Calu3 (cell line): ENCODE data around the gene TMEM222. TPM values are rescaled to one million over a fixed set of nuclear protein-coding genes. Genes with fewer than 3 reads are reported as not detected.

Source experiments
- BruUV-seq: library from RNA; stranded (reverse); fragments of 400-500 nt; replicated peaks from 2 replicates; lab custom pipeline; 2021; lab: Mats Ljungman, UMichigan
- CTCF ChIA-PET: fragments of 300-600 bp; sonication (Branson Sonifier 250); formaldehyde crosslinking; loops from one replicate; lab custom pipeline; 2022; ENCODE audit warnings: antibody characterized with exemption; lab: Charles Lee
- DNase-seq: peaks from one replicate; pipeline ENCODE4 v3.0.0; 2022
- H3K27ac Mint-ChIP-seq: one replicate; pipeline ENCODE4 v1.8.0; 2022; ENCODE audit warnings: mixed read lengths; ENCODE audit not compliant: unreplicated experiment
- H3K27me3 Mint-ChIP-seq: one replicate; pipeline ENCODE4 v1.8.0; 2022; ENCODE audit warnings: mixed read lengths; ENCODE audit not compliant: unreplicated experiment
- H3K36me3 Mint-ChIP-seq: one replicate; pipeline ENCODE4 v1.8.0; 2022; ENCODE audit warnings: mild to moderate bottlenecking, moderate library complexity, mixed read lengths; ENCODE audit not compliant: insufficient read depth, unreplicated experiment
- H3K4me1 Mint-ChIP-seq: one replicate; pipeline ENCODE4 v1.8.0; 2022; ENCODE audit warnings: mild to moderate bottlenecking, low read depth, mixed read lengths; ENCODE audit not compliant: unreplicated experiment
- H3K4me3 Mint-ChIP-seq: one replicate; pipeline ENCODE4 v1.8.0; 2022; ENCODE audit warnings: mild to moderate bottlenecking, low read depth, moderate library complexity, mixed read lengths; ENCODE audit not compliant: unreplicated experiment
- H3K9me3 Mint-ChIP-seq: one replicate; pipeline ENCODE4 v1.8.0; 2022; ENCODE audit warnings: low read depth, mixed read lengths; ENCODE audit not compliant: unreplicated experiment
- intact Hi-C: fragments of 100-400 bp; cut with micrococcal nuclease; formaldehyde crosslinking; loops from one replicate; pipeline ENCODE4 v1.10.0; 2022; ENCODE audit not compliant: unreplicated experiment
- total RNA-seq: library from RNA; stranded (reverse); gene quantifications from 2 replicates; pipeline ENCODE4 v1.2.3, GENCODE V29; 2022
- TF ChIP-seq, protein P1 (sequence below): fragments of 200-600 bp; IDR thresholded peaks from one replicate; pipeline ENCODE4 v1.8.0; 2022; ENCODE audit warnings: antibody characterized with exemption; ENCODE audit not compliant: unreplicated experiment

The TMEM222 gene
- total RNA-seq, 1 experiment from 2014 or later: 30.4 TPM

DNA sequence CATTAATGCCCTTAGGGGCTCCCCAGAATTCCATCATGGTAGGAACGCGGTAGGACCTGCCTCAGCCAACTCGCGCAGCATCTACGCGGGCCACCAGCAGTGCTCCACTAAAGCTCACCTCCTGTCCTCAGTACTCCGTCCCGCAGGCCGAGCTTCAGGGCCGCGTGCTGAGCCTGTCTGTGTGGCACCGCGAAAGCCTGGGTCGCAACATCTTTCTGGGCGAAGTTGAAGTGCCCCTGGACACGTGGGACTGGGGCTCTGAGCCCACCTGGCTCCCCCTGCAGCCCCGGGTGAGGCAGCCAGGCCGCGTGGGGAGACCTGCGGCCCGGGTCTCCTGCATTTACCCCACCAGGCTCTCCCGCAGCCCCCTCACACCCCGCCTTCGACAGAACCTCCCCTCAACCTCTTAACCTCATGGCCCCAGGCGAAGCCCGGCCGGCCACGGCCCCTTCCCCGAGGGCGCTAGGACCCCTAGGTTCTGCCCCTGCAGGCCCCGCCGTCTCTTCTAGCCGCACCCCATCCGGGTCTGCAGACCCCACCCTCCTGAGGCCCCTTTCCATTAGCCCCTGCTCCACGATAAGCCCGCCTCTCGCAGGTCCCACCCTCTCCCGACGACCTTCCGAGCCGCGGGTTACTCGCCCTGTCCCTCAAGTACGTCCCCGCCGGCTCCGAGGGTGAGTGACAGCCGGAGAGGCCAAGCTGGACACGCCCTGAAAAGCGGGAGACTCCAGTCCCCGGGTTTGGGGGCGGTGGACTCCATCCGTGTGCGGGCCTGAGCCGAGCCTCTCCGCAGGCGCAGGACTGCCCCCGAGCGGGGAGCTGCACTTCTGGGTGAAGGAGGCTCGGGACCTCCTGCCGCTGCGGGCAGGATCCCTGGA, 28.9 kb downstream of the TMEM222 start:
- H3K9me3 Mint-ChIP-seq: no peaks in the 10 kb centered on the region
- CTCF ChIA-PET: interaction anchor here (0.6 kb wide), 1 partner anchor 707 kb away, joined by 3 read pairs; no protein-coding TSS in a partner anchor
- TF ChIP-seq, protein P1, sequence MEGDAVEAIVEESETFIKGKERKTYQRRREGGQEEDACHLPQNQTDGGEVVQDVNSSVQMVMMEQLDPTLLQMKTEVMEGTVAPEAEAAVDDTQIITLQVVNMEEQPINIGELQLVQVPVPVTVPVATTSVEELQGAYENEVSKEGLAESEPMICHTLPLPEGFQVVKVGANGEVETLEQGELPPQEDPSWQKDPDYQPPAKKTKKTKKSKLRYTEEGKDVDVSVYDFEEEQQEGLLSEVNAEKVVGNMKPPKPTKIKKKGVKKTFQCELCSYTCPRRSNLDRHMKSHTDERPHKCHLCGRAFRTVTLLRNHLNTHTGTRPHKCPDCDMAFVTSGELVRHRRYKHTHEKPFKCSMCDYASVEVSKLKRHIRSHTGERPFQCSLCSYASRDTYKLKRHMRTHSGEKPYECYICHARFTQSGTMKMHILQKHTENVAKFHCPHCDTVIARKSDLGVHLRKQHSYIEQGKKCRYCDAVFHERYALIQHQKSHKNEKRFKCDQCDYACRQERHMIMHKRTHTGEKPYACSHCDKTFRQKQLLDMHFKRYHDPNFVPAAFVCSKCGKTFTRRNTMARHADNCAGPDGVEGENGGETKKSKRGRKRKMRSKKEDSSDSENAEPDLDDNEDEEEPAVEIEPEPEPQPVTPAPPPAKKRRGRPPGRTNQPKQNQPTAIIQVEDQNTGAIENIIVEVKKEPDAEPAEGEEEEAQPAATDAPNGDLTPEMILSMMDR: no peak
- no peaks in the 10 kb centered on the region for H3K27me3 Mint-ChIP-seq
- H3K4me3 Mint-ChIP-seq: no peak overlapping the region
- intact Hi-C loops: no loop called here
- DNase-seq: no peak
- no TSS peak for BruUV-seq
- peaks cover 16% of the 10 kb centered on the region for H3K4me1 Mint-ChIP-seq
- no peak overlapping the region for H3K27ac Mint-ChIP-seq
- peaks cover 34% of the 10 kb centered on the region for H3K36me3 Mint-ChIP-seq

DNA sequence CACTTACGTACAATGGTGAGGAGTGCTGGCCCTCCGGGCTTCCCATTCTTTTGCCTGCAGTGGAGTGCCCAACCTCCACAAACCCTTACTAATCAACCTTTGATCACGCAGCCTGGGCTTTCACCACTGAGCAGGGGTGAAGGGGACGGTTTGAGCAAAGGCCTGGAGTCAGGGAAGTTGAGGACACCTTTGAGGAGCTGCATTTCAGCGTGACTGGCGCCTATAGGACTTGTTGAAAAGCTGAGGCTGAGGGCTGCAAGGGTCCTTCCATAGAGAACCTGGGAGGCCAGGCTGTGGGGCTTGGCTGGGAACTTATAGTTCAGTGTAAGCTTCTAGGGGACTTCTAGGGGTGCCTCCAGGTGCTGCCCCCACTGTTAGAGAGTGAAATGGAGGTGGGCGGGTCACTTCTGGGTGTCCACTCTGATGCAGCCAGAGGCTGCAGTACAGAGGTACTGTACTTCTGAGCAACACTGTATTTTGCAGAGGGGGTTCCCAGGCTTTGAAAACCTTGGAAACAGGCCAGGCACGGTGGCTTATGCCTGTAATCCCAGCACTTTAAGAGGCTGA, 29.7 kb downstream of the TMEM222 start:
- no TSS peak for BruUV-seq
- no peak for DNase-seq
- Mint-ChIP-seq H3K4me3 (no peak overlapping the region), H3K9me3 (no peaks in the 10 kb centered on the region), H3K4me1 (peaks cover 16% of the 10 kb centered on the region), H3K27me3 (no peaks in the 10 kb centered on the region), H3K27ac (no peak overlapping the region), H3K36me3 (peaks cover 29% of the 10 kb centered on the region)
- TF ChIP-seq, protein P1: no peak
- intact Hi-C loops: no loop called here
- CTCF ChIA-PET: no interaction called here

DNA sequence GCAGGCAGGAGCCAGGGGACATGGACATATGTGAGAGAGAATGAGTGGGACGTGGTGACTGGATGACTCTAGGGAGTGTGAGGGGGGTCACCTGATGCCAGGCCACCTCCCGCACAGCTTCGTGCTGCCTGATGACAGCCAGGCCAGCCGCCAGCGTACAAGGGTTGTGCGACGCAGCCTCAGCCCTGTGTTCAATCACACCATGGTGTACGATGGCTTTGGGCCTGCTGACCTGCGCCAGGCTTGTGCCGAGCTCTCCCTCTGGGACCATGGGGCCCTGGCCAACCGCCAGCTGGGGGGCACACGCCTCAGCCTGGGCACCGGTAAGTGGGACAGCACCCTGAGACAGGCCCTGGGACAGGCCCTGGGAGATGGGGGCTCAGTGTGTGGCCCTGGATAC, 31.2 kb downstream of the TMEM222 start:
- TF ChIP-seq, protein P1: no peak
- Mint-ChIP-seq H3K36me3 (peaks cover 24% of the 10 kb centered on the region), H3K27ac (no peak overlapping the region), H3K4me3 (no peak overlapping the region), H3K4me1 (peaks cover under 1% of the 10 kb centered on the region), H3K9me3 (no peaks in the 10 kb centered on the region), H3K27me3 (no peaks in the 10 kb centered on the region)
- no peak for DNase-seq
- CTCF ChIA-PET: no interaction called here
- intact Hi-C loops: no loop called here
- BruUV-seq: no TSS peak

DNA sequence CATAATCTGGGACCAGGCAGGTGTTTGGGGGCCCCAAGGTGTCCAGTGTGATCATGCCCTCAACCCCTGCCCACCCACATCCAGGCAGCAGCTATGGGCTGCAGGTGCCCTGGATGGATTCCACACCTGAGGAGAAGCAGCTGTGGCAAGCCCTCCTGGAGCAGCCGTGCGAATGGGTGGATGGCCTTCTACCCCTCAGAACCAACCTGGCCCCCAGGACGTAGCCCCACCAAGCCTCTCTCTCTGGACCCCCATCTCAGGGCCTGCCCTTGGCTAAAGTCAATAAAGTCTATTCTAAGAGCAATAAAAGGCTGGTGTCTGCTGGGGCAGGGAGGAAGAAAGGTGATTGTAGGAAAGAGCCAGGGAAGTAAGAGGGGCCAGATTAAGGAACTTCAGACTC, 31.7 kb downstream of the TMEM222 start:
- peaks cover 24% of the 10 kb centered on the region for H3K36me3 Mint-ChIP-seq
- no peak overlapping the region for H3K27ac Mint-ChIP-seq
- no peak overlapping the region for H3K4me3 Mint-ChIP-seq
- H3K27me3 Mint-ChIP-seq: no peaks in the 10 kb centered on the region
- CTCF ChIA-PET: no interaction called here
- intact Hi-C loops: no loop called here
- H3K4me1 Mint-ChIP-seq: no peaks in the 10 kb centered on the region
- no peak for DNase-seq
- TF ChIP-seq, protein P1: no peak
- no TSS peak for BruUV-seq
- H3K9me3 Mint-ChIP-seq: no peaks in the 10 kb centered on the region
